GM06990 (cell line): ENCODE measurements around the gene NNMT.

Experiments
- DNase-seq: peaks from one replicate; pipeline ENCODE4 v3.0.0-alpha.2; 2011; ENCODE audit not compliant: insufficient read length; ENCODE audit errors: extremely low read depth
- H3K27me3 ChIP-seq: replicated peaks from 2 replicates; pipeline ENCODE4 v1.6.0; 2011; ENCODE audit warnings: low read length; ENCODE audit not compliant: control insufficient read depth, insufficient read depth
- H3K36me3 ChIP-seq: 2 replicates; pipeline ENCODE4 v1.5.1; 2011; ENCODE audit warnings: low read length; ENCODE audit not compliant: control insufficient read depth, insufficient read depth
- H3K4me3 ChIP-seq: replicated peaks from 2 replicates; pipeline ENCODE4 v1.5.1; 2011; ENCODE audit warnings: low read depth, mild to moderate bottlenecking, control low read depth, low read length
- CTCF ChIP-seq: IDR thresholded peaks from 2 replicates; pipeline ENCODE4 v1.5.1; 2011; ENCODE audit warnings: low read length, control low read depth, mild to moderate bottlenecking, inconsistent platforms; ENCODE audit not compliant: insufficient read depth, poor library complexity, severe bottlenecking

Gene NNMT

GRCh38 chr11:114345575-114346222, 49.5 kb downstream of the NNMT start:
- H3K36me3 ChIP-seq, result no peaks in the 10 kb centered on the region
- H3K27me3 ChIP-seq, result peaks cover 1% of the 10 kb centered on the region
- DNase-seq, result no peak

DNA sequence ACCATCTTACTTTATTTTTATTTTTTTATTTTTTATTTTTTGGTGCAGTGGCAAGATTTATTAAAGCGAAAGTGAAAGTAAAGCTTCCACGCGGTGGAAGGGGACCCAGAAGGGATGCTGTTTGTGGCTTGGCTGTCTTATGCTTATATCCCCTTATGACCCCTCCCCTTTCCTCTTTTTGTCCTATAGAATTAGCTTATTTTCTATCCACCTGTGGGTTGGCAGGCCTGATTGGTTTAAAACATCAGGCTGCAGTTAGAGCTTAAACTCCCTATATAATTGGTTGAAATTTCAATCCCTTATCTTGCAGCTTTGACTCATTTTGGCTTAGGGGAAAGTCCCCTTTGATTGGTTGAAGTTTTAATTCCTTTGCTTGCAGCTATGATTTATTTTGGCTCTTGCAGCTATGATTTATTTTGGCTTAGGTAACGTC, 50.5 kb downstream of the NNMT start:
- no peak overlapping the region for H3K4me3 ChIP-seq
- DNase-seq, result no peak
- no peak for TF ChIP-seq CTCF

More at GRCh38 chr11:114345575-114346222, 49.5 kb downstream of the NNMT start:
- TF ChIP-seq CTCF, result no peak
- H3K4me3 ChIP-seq, result no peak overlapping the region

GRCh38 chr11:114348200-114349191, 52.3 kb downstream of the NNMT start:
- TF ChIP-seq CTCF, result peak; percentile 45
- no peaks in the 10 kb centered on the region for H3K36me3 ChIP-seq
- H3K4me3 ChIP-seq, result no peak overlapping the region
- no peak for DNase-seq
- H3K27me3 ChIP-seq, result peaks cover 2% of the 10 kb centered on the region

More for the DNA sequence above, 50.5 kb downstream of the NNMT start:
- no peaks in the 10 kb centered on the region for H3K36me3 ChIP-seq
- H3K27me3 ChIP-seq, result peaks cover 3% of the 10 kb centered on the region

DNA sequence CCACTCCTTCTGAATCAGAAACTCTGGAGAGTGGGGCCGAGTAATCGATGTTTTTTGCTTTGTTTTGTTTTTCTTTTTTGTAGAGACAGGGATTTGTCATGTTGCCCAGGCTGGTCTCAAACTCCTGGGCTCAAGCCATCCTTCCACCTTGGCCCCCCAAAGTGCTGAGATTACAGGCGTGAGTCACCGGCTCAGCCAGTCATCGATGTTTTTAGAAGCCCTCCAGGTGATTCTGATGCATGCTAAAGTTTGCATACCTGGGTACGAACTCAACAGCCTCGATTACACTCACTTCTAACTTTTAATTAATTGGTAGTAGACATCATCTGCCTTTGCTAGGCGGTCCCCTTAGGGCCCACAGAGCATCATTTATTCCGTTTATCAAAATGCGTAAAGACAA, 53.8 kb downstream of the NNMT start:
- TF ChIP-seq CTCF, result no peak
- H3K27me3 ChIP-seq, result peaks cover 2% of the 10 kb centered on the region
- H3K4me3 ChIP-seq, result no peak overlapping the region
- no peak for DNase-seq
- H3K36me3 ChIP-seq, result no peaks in the 10 kb centered on the region

DNA sequence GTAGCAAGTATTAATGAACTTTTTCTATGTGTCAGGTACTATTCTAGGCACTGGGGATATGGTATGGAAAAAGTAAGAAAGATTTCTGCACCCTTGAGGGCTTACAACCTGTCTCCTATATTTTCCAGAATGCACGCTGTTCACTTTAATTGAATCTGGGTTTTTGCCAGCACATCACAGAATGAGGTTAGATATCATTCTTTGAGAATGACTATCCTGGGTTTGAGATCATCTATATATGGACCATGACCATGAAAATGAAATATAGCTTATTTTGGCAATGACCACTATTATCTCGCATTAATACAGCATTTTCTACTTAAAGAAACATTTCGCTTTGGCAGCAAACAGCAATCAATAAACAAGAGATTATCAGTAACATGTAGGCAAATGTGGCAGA, 57.2 kb downstream of the NNMT start:
- H3K4me3 ChIP-seq, result no peak overlapping the region
- no peaks in the 10 kb centered on the region for H3K36me3 ChIP-seq
- H3K27me3 ChIP-seq, result peaks cover 2% of the 10 kb centered on the region; the same call in 1 of the 2 replicates
- TF ChIP-seq CTCF, result no peak
- DNase-seq, result no peak
